WI38 (cell line): ENCODE results near the gene GSTT2.

Source experiments
- H3K4me3 ChIP-seq: 2 replicates; pipeline ENCODE4 v1.5.1; 2011; ENCODE audit warnings: low read depth, mild to moderate bottlenecking, control low read depth, low read length
- CTCF ChIP-seq: IDR thresholded peaks from 2 replicates; pipeline ENCODE4 v1.5.1; 2012; ENCODE audit warnings: low read depth, mild to moderate bottlenecking, control low read depth, low read length

Gene GSTT2

GRCh38 chr22:24003887-24004286 is 24.0 kb downstream of the GSTT2 start:
- no peak overlapping the region for H3K4me3 ChIP-seq
- no peak for TF ChIP-seq CTCF

GRCh38 chr22:24005201-24005600 is 25.3 kb downstream of the GSTT2 start, which contains the start of gene GSTT4:
Gene GSTT4 (minus strand): TSS chr22:24005453. CDS start chr22:24005356, 97 bp downstream.
- no peak for TF ChIP-seq CTCF
- H3K4me3 ChIP-seq, result no peak within 1 kb of the TSS

- no peak for TF ChIP-seq CTCF
- no peak overlapping the region for H3K4me3 ChIP-seq
Measured at GRCh38 chr22:24006207-24006913, 26.4 kb downstream of the GSTT2 start.

- H3K4me3 ChIP-seq, result no peak overlapping the region
- no peak for TF ChIP-seq CTCF
Measured at GRCh38 chr22:24006914-24007214, 26.9 kb downstream of the GSTT2 start.

GRCh38 chr22:24007253-24008021 is 27.5 kb downstream of the GSTT2 start:
- H3K4me3 ChIP-seq, result no peak overlapping the region
- no peak for TF ChIP-seq CTCF

- H3K4me3 ChIP-seq, result no peak overlapping the region
- no peak for TF ChIP-seq CTCF
Measured at GRCh38 chr22:24008022-24008283, 28.0 kb downstream of the GSTT2 start.

GRCh38 chr22:24008381-24009226 is 28.7 kb downstream of the GSTT2 start:
- H3K4me3 ChIP-seq, result no peak overlapping the region
- no peak for TF ChIP-seq CTCF
